ENCODE results near the gene SGSH. TPM values are rescaled to one million over a fixed set of nuclear protein-coding genes. Genes with fewer than 3 reads are reported as not detected.

The SGSH gene
- polyA plus RNA-seq, 1 donor (not counting 4 experiments of a cell fraction or from before 2014, with no cell fraction given), result 9.6 TPM

DNA sequence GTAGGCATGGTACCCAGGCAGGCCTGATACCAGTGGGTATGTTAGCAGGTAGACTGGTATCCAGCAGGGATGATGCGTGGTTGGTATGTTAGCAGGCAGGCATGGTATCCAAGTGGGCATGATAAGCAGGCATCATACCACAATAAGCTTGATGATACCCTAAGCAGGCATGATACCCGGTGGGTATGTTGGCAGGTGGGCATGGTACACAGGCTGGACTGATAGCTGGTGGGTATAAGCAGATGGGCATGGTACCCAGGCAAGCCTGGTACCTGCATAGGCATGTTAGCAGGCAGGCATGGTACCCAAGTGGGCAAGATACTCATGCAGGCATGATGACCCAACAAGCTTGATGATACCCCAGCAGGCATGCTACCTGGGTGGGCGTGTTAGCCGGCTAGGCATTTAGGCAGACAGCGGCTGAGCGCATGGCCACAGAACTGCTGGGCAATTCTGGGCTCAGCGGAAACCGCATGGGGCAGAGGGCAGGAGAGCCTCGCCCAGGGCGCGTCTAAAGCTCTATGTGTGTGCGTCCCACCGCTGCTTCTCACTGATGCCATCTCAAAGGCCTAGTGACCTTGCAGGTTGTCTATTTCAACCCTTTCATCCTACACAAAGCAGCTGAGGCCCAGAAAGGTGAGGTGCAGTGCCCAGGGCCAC is 2.3 kb downstream of the SGSH start:
- Histone ChIP-seq H3K27ac (ENCODE audit: control insufficient read depth, insufficient read depth, low read length) (no peak overlapping the region), H3K27me3 (ENCODE audit: control insufficient read depth, extremely low read depth, insufficient read depth, low read length) (no peaks in the 10 kb centered on the region), H3K9me3 (ENCODE audit: control insufficient read depth, low read depth, low read length) (no peaks in the 10 kb centered on the region), H3K9ac (ENCODE audit: control insufficient read depth, extremely low read depth, insufficient read depth, low read length) (no peak overlapping the region), H4K20me1 (ENCODE audit: control insufficient read depth, extremely low read depth, insufficient read depth, low read length) (no peaks in the 10 kb centered on the region), H3K4me1 (ENCODE audit: control insufficient read depth, extremely low read depth, insufficient read depth, low read length) (peaks cover 7% of the 10 kb centered on the region), H3K9me1 (ENCODE audit: control insufficient read depth, extremely low read depth, insufficient read depth, low read length) (no peaks in the 10 kb centered on the region), H2AFZ (ENCODE audit: control insufficient read depth, low read length) (no peak overlapping the region), H3K36me3 (ENCODE audit: control insufficient read depth in 2 of 2, extremely low read depth in 1 of 2, insufficient read depth in 2 of 2, low read length in 2 of 2) (peaks cover 3% of the 10 kb centered on the region in 2 experiments), H3K79me2 (ENCODE audit: control insufficient read depth, insufficient read depth, low read length) (no peaks in the 10 kb centered on the region), H3K4me2 (ENCODE audit: control insufficient read depth, extremely low read depth, insufficient read depth, low read depth, low read length) (no peak overlapping the region), H3K4me3 (ENCODE audit: control insufficient read depth in 2 of 3, extremely low read depth in 1 of 3, insufficient read depth in 2 of 3, low read depth in 1 of 3, low read length in 3 of 3) (no peak overlapping the region)
- DNase-seq (ENCODE audit: low read depth, low spot score) (no peak), FAIRE-seq (no peak)
- dilution Hi-C loops (cut with MboI; ENCODE audit: extremely low pct_ligation_motif_present, low sequenced_read_pairs), result no loop called here
- no peak for TF ChIP-seq EZH2 (IDR thresholded peaks at IDR 0.05; ENCODE audit: low read length)
- TF ChIP-seq, protein P1, sequence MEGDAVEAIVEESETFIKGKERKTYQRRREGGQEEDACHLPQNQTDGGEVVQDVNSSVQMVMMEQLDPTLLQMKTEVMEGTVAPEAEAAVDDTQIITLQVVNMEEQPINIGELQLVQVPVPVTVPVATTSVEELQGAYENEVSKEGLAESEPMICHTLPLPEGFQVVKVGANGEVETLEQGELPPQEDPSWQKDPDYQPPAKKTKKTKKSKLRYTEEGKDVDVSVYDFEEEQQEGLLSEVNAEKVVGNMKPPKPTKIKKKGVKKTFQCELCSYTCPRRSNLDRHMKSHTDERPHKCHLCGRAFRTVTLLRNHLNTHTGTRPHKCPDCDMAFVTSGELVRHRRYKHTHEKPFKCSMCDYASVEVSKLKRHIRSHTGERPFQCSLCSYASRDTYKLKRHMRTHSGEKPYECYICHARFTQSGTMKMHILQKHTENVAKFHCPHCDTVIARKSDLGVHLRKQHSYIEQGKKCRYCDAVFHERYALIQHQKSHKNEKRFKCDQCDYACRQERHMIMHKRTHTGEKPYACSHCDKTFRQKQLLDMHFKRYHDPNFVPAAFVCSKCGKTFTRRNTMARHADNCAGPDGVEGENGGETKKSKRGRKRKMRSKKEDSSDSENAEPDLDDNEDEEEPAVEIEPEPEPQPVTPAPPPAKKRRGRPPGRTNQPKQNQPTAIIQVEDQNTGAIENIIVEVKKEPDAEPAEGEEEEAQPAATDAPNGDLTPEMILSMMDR (optimal IDR thresholded peaks at IDR 0.05 in 1 of 3, IDR thresholded peaks at IDR 0.05 in 1 of 3, conservative IDR thresholded peaks at IDR 0.05 in 1 of 3; ENCODE audit: extremely low read depth in 1 of 3, insufficient read depth in 2 of 3, low read length in 3 of 3), result no peak

DNA sequence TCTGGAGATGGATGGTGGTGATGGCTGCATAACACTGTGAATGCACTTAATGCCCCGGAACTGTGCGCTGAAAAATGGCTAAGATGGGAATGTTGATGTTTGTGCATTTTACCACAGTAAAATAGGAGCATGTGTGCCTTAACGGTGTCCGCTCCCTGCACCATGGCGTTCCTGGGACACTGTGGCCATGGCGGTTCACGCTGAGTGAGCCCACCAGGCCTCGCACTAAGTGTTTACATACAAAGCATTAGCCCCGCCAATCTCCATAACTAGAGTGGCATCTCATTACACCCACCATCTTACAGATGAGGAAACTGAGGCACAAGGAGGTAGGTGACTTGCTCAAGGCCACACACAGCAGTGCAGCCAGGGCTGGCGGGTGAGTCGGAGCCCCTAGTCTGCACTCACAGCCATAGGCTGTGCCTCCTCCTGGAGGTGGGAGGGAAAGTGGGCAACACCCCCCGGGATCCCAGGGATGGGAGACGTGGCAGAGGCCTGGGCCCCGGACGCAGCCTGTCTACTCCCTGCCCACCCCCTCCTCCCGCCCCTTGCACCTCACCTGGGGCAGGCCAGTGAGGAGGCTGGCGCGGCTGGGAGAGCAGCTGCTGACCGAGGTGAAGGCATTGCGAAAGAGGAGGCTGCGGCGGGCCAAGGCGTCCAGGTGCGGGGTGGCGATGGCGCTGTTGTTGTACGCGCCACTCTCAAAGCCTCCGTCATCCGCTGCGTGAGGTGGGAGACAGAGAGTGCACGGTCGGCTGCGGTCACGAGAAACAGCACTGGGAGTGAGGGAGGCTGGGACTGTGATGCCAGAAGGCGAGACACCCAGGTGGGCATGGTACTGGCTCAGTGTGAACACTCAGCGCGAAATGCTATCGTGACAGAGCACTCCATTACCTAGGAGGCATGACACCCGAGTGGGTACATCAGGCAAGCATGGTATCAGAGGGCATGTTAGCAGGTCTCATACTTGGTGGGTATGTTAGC is 3.4 kb downstream of the SGSH start:
- Histone ChIP-seq H3K9me1 (ENCODE audit: control insufficient read depth, extremely low read depth, insufficient read depth, low read length) (no peaks in the 10 kb centered on the region), H3K27ac (ENCODE audit: control insufficient read depth, insufficient read depth, low read length) (no peak overlapping the region), H4K20me1 (ENCODE audit: control insufficient read depth, extremely low read depth, insufficient read depth, low read length) (no peaks in the 10 kb centered on the region), H3K79me2 (ENCODE audit: control insufficient read depth, insufficient read depth, low read length) (no peaks in the 10 kb centered on the region), H3K4me1 (ENCODE audit: control insufficient read depth, extremely low read depth, insufficient read depth, low read length) (peaks cover 7% of the 10 kb centered on the region), H3K27me3 (ENCODE audit: control insufficient read depth, extremely low read depth, insufficient read depth, low read length) (no peaks in the 10 kb centered on the region), H3K4me2 (ENCODE audit: control insufficient read depth, extremely low read depth, insufficient read depth, low read depth, low read length) (no peak overlapping the region), H3K9me3 (ENCODE audit: control insufficient read depth, low read depth, low read length) (no peaks in the 10 kb centered on the region), H3K9ac (ENCODE audit: control insufficient read depth, extremely low read depth, insufficient read depth, low read length) (no peak overlapping the region), H2AFZ (ENCODE audit: control insufficient read depth, low read length) (no peak overlapping the region), H3K36me3 (ENCODE audit: control insufficient read depth in 2 of 2, extremely low read depth in 1 of 2, insufficient read depth in 2 of 2, low read length in 2 of 2) (peaks cover 3% of the 10 kb centered on the region in 2 experiments), H3K4me3 (ENCODE audit: control insufficient read depth in 2 of 3, extremely low read depth in 1 of 3, insufficient read depth in 2 of 3, low read depth in 1 of 3, low read length in 3 of 3) (no peak overlapping the region)
- dilution Hi-C loops (cut with MboI; ENCODE audit: extremely low pct_ligation_motif_present, low sequenced_read_pairs), result no loop called here
- FAIRE-seq (no peak), DNase-seq (ENCODE audit: low read depth, low spot score) (no peak)
- TF ChIP-seq, protein P1 (optimal IDR thresholded peaks at IDR 0.05 in 1 of 3, IDR thresholded peaks at IDR 0.05 in 1 of 3, conservative IDR thresholded peaks at IDR 0.05 in 1 of 3; ENCODE audit: extremely low read depth in 1 of 3, insufficient read depth in 2 of 3, low read length in 3 of 3), result no peak
